ENCODE results near the gene ALB.
A peak's percentile ranks its signal among the peaks of the same experiment; 100 is the strongest.

The ALB gene

DNA sequence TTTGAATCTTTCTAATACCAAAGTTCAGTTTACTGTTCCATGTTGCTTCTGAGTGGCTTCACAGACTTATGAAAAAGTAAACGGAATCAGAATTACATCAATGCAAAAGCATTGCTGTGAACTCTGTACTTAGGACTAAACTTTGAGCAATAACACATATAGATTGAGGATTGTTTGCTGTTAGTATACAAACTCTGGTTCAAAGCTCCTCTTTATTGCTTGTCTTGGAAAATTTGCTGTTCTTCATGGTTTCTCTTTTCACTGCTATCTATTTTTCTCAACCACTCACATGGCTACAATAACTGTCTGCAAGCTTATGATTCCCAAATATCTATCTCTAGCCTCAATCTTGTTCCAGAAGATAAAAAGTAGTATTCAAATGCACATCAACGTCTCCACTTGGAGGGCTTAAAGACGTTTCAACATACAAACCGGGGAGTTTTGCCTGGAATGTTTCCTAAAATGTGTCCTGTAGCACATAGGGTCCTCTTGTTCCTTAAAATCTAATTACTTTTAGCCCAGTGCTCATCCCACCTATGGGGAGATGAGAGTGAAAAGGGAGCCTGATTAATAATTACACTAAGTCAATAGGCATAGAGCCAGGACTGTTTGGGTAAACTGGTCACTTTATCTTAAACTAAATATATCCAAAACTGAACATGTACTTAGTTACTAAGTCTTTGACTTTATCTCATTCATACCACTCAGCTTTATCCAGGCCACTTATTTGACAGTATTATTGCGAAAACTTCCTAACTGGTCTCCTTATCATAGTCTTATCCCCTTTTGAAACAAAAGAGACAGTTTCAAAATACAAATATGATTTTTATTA lies 28.3 kb downstream of the ALB start:
- no peak for DNase-seq

DNA sequence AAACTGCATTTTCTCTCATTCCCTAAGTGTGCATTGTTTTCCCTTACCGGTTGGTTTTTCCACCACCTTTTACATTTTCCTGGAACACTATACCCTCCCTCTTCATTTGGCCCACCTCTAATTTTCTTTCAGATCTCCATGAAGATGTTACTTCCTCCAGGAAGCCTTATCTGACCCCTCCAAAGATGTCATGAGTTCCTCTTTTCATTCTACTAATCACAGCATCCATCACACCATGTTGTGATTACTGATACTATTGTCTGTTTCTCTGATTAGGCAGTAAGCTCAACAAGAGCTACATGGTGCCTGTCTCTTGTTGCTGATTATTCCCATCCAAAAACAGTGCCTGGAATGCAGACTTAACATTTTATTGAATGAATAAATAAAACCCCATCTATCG lies 29.1 kb downstream of the ALB start:
- no peak for DNase-seq

GRCh38 chr4:73434311-73434710 lies 30.2 kb downstream of the ALB start:
- peak; percentile 15 for DNase-seq

GRCh38 chr4:73435984-73436383 lies 31.9 kb downstream of the ALB start, which contains the start of gene AFP:
TSS of gene AFP (plus strand) at chr4:73436221. CDS start at chr4:73436263, 42 bp downstream.
- no peak for DNase-seq

- no peak for DNase-seq
Measured at GRCh38 chr4:73436674-73437557, 32.8 kb downstream of the ALB start.

GRCh38 chr4:73437558-73437956 lies 33.5 kb downstream of the ALB start:
- DNase-seq: no peak

GRCh38 chr4:73438048-73438447 lies 34.0 kb downstream of the ALB start:
- DNase-seq: no peak

- no peak for DNase-seq
Measured at GRCh38 chr4:73438582-73439215, 34.6 kb downstream of the ALB start.

DNA sequence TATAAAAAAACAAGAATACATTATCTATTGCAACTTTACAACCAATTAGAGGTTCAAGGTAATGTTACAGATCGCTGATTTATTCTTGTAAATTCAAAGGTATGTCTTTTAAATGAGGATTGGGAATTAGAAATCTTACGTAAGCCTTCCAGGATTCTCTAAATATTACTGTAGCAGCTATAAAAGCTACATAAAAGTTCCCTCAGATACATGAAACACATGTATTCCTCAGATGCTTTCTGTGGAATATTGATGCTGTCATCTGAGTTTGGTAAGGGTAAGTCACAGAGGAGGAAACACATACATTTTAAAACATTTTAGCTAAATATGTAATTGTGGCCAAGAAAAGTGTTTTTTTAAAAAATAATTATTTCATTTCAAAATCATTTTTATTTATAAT lies 35.4 kb downstream of the ALB start:
- no peak for DNase-seq

GRCh38 chr4:73439991-73440390 lies 35.9 kb downstream of the ALB start:
- no peak for DNase-seq

DNA sequence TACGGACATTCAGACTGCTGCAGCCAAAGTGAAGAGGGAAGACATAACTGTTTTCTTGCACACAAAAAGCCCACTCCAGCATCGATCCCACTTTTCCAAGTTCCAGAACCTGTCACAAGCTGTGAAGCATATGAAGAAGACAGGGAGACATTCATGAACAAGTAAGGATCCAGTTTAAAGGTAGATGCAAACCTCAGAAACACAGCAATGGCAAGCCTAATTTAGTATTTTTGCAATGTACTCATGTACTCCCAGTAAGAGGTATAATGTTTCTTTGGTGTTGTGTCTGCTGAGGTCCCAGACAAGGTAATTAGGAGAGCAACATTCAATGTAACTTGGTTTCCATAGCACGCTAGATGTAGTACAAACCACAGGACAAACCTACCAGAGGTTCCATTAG lies 36.6 kb downstream of the ALB start:
- DNase-seq: no peak

DNA sequence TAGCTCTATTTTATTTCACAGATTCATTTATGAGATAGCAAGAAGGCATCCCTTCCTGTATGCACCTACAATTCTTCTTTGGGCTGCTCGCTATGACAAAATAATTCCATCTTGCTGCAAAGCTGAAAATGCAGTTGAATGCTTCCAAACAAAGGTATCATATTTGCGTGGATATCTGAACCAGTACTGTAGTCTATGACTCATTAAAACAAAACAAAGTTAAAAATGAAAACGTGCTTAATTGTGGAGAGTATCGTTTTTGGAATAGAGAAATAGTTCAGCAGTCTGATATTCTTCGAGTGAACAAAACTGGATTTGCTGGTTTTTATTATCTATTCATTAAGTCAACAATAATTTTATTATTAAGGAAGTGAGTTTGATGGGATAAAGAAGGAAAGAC lies 38.2 kb downstream of the ALB start:
- no peak for DNase-seq

GRCh38 chr4:73443224-73443623 lies 39.1 kb downstream of the ALB start:
- DNase-seq: no peak

GRCh38 chr4:73445383-73446335 lies 41.6 kb downstream of the ALB start:
- DNase-seq: no peak

GRCh38 chr4:73446336-73446938 lies 42.4 kb downstream of the ALB start:
- peak; percentile 69 for DNase-seq

DNA sequence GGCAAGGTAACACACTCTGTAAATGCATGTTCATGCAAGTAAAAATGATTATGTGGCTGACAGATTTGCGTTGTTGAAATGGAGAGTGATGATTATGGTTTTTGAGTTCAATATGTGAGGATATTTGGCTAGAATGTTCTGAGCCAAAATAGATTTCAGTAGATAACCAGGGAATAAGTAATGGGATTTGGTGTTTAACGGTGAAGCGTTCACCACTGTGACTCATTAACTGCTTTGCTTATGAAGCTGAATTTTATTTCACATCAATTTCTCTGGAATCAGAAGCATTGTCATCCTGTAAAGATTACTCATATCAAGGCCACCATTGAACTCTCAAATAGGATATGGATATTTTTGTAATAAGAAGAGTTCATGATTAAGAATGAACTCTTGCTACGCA lies 43.6 kb downstream of the ALB start:
- no peak for DNase-seq

- no peak for DNase-seq
Measured at GRCh38 chr4:73448448-73449203, 44.5 kb downstream of the ALB start.

DNA sequence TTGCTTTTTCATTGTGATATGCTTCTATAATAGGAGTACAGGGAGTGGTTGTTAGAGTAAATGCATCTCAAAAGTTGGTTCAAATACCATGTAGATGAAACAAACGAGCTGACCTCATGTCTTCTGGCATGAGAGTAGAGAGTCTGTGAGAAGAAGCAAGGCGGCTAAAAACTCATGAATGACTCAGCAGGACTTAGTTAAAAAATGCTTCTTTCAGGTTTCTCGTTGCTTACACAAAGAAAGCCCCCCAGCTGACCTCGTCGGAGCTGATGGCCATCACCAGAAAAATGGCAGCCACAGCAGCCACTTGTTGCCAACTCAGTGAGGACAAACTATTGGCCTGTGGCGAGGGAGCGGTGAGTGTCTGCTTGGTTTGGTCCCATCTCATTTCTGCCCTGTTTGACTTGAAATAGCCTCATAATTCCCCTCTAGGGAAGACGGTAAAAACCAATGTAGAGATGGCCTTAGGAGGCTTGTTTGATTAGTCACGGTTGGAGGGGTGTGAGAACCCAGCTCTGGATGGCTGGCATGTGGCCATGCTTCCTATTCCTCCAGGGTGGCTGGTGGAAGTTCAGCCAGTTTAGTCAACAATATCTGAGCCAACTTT lies 46.4 kb downstream of the ALB start:
- peak; percentile 12 for DNase-seq

DNA sequence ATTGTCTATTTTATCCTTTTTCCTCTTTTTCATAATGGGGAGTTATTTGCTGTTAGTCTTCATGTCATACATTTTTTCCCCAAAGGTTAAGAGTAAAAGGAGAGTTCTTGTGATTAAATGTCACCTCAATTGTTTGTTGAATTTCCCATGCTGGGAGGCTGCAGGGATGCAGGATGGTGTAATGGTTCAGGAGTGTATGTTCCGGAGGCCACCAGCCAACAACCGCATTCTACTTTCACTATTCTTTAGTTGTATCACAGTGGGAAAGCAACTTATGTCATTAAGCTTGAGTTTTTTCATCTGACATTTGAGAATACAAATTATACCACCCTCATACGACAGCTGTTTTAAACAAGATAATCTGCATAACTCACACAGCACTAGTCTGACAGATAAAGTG lies 47.3 kb downstream of the ALB start:
- DNase-seq: peak; percentile 47

DNA sequence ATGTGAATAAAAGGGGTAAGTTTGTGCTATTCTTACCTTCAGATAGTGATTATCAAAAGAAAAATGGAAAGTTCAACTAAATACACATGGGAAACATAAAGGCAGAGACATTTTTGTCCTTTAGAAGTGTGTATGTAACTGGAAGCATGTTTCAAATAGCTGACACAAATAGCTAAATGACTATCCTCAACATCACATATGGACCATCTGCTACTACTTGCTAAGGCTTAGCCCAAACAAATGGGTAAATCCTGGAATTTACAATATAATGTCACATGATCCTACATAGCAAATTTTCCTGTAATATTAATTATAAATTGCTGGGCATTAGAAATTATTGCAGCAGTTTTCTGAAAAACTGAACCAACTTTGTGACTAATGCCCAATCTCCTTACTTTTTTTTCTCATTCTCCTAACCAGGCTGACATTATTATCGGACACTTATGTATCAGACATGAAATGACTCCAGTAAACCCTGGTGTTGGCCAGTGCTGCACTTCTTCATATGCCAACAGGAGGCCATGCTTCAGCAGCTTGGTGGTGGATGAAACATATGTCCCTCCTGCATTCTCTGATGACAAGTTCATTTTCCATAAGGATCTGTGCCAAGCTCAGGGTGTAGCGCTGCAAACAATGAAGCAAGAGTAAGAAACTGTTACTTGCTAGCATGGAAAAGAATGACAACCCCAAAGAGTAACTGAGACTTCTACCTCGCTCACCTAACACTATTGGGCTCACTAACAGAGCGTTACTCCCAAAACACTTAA lies 48.1 kb downstream of the ALB start:
- DNase-seq: peak; percentile 83
